GM10847 (cell line): ENCODE data around the gene CRHR1.

Experiments used
- POLR2A ChIP-seq: IDR thresholded peaks from 2 replicates; pipeline ENCODE4 v1.6.1; 2011; ENCODE audit not compliant: insufficient read length; ENCODE audit errors: extremely low read depth

CRHR1 gene

DNA sequence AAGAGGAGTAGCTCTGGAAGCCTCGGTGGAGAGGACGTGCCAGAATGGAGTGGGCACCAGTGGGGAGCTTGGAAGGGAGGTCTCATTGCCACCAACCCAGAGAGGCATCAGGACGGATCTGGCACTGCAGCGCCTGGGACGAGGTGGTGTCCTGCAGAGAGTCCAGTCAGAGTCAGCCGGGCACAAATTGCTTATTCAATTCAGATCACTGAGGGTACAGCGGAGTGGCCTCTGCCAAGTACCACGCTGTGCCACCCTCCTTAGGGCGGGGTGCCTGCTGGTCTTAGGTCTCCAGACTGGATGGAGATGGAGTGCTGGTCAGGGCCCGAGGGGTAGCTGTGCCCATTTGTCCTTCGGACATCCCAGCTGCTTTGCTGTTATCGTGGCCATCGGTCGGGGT is 41.7 kb downstream of the CRHR1 start:
- no peak for TF ChIP-seq POLR2A

DNA sequence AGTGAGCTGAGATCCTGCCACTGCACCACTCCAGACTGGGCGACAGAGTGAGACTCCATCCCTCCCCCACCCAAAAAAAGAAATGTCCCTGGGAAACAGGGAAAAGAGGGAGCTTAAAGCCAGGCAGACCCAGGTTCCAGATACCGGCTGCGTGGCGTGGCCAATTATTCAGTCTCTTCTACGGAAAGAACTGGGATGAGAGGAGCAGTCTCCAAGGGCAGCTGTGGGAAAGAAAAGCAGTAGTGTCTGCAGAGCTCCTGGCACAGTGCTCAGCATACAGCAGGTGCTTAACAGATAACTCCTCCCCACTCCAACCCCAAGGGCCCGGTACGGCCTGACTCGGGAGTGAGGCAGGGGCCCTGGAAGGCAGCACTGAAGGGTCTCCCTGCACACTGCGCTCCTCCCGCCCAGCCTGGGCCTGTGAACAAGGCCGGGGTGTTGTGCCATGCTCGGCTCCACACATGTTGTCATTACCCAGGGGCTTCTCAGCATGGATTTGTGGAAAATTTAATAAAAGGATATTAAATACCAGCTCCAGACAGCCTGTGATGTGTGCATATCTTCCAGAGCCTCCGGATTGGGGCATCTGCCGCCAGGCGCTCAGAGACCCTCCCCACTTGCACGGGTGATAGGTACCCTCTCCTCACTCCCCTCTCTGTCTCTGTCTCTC is 42.9 kb downstream of the CRHR1 start:
- no peak for TF ChIP-seq POLR2A

DNA sequence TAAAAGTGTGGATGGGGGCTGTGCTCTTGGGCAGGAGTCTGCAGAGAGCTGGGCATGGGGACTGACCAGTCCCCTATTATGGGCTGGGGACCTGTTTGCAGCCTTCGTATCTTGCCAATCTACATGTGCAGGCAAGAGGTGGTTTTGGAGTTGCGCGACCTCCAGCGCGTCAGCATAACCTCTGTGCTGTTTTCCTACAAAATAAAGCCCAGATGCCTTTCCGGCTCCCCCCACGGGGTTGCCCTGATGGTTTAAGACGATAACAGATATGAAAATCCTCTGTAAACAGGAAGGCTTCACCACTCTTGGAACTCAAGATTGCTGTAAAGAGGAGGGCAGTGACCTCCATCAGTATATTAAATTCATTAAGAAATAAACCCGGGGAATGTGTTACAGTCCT is 44.1 kb downstream of the CRHR1 start:
- no peak for TF ChIP-seq POLR2A

DNA sequence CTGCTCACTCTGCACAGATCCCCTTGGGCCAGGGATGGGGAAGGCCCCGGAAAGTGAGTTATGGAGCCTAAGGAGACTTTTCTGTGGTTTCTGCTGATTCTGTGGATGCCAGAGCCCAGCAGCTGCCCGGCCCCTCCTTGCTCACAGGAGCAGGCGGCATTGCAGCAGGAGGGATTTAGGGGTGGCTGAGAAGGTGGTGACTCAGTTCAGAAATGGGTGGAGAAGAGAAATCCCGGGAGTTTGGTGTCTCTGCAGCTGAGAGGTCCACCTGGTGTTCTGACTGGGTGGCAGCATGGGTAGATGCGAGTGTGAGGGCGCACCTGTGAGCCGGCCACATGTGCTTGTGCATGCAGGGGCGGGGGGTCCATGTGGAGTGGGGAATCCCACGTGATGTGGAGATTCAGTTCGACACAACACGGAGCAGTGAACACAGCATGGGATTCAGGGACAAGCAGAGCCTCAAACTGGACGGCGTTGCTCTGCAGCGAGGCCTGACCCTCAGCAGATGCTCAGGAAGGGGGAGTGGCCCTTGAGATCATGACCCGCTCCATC is 44.5 kb downstream of the CRHR1 start:
- TF ChIP-seq POLR2A: no peak

DNA sequence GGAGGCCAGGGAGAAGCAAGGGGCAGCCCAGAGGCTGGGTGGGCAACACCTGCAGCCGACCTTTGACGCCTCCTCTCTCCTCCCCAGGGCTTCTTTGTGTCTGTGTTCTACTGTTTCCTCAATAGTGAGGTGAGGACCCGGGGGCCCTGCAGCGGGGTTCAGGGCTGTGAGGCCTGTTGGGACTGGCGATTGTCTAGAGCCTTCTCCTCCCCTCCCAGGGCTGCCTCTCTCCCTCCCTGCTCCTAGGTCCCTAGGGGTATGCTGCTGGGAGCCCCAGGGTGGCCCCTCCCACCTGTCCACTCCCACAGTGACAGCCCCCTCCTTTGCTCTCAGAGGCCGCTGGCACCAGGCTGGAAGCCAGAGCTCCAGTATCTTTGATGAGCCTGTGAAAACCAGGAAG is 49.8 kb downstream of the CRHR1 start:
- TF ChIP-seq POLR2A: no peak

DNA sequence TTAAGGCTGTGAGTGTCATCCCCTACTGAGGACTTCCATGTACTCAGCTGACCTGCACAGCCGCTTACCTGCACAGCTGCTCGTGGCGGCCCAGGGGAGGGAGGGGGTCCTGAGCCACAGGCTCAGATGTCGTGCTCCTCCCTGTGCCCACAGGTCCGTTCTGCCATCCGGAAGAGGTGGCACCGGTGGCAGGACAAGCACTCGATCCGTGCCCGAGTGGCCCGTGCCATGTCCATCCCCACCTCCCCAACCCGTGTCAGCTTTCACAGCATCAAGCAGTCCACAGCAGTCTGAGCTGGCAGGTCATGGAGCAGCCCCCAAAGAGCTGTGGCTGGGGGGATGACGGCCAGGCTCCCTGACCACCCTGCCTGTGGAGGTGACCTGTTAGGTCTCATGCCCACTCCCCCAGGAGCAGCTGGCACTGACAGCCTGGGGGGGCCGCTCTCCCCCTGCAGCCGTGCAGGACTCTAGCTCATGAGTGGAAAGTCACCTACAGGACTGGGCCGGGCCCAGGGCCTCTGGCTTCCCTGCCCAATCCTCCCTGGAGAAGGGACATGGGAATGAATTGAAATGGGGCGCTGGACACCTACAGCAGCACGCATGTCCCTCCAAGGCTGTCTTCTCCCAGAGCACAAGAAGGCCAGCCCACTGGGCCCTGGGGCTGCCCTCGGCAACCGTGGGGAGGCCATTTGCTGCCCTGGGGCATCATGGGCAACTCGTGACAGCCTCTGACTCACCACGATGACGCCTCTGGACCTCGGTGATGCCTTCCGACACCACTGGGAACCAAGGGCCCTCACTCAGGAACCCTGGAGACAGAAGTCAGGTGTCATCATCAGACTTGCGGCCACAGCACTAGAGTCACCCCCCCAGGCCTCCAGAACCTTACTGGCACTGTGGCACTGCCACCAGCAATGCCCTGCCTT is 50.6 kb downstream of the CRHR1 start:
- no peak for TF ChIP-seq POLR2A

DNA sequence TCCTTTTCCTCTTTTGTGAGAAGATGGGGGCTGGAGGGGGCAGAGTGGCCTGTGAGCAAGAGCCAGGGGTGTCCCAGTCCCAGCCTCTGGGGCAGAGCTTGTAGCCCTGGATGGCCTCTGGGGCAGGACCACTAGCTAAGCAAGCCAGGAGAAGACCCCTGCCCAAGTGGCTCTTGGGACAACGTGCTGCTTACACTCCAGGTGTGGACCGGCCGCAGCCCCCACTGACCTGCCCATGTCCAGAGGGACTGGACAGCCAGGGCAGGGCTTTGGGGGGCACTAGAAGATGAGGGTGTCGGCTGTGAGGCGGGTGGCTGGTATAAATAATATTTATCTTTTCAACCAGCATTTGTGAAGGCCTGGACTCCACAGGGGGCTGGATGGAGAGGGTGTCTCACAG is 51.4 kb downstream of the CRHR1 start:
- no peak for TF ChIP-seq POLR2A

DNA sequence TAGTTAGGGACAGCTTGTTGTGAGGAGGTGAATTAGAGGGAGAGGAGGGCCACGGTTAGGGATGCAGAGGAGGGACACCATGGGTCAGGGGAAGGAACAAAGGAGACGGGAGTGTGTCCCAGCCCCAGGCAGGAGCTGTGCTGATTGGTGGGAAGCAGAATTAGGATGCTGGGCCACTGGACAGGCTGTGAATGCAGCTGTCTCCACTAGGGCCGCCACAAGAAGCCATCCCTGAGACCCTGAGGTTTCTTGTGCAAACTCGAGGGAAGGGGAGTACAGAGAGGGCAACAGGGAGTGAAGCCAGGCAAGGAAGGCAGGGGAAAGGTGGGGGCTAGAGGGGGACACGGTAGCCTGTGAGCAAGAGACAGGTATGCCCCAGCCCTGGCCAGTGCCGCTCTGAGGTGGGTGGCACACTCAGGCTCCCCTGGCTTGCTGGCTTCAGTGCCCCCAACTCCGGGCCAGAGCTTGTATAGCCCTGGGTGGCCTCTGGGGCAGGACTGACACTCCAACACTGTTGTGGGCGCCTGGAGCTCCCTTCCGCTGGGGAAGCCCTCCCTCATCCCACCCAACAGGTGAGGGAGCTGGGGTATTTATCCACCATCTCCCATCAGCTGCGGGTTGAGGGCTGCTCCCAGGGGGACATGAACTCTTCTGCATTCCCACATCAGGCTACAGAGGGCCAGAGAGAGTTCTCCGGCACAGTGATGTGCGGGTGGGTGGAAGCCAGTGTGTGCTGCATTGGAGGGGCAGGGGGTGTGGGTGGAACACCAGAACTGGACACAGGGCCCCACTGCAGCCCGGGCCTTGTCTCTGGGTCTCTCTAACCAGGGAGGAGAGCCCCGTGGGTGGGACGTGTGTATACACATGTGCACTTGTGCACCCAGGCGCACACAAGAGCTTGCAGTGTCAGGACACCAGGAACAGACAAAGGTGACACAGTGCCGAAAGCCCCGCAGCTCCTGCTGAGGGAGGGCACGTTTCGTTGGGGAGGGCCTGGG is 52.2 kb downstream of the CRHR1 start:
- no peak for TF ChIP-seq POLR2A

DNA sequence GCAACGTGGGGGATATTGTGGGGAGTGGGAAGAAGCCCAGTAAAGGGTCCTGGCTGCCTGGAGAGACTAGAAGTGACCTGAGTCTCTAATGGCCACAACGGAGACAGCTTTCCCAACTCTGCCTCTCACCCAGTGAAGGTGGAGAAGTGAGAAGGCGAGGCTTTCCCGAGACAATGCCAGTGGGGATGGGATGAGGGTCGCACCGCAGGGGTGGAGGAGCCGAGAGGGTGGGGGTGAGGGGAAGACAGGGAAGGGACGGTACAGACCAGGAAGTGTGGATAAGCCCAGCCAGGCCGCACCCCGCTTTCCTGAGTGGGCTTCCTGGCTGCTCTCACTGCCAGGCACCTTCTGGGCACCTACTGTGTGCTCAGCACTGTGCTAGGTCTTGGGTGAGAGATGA is 53.1 kb downstream of the CRHR1 start:
- TF ChIP-seq POLR2A: no peak

DNA sequence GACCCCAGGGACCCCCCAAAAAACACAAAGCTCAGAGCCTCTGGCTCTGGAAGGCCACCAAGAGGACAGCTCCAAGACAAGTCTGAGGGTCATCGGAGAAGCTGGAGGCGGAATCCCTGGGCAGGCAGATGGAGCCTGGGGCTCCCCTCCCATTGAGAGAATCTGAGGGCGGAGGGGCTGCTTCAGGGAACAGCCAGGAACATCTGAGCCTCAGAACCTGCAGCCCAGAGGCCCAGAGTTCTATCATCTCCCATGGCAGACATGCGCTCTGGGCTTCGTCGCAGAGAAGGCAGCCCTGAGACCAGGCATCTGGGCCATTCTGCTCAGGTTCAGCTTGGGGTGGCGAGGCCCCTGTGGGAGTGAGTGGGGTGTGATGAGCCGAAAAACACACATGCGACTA is 53.5 kb downstream of the CRHR1 start:
- TF ChIP-seq POLR2A: no peak

DNA sequence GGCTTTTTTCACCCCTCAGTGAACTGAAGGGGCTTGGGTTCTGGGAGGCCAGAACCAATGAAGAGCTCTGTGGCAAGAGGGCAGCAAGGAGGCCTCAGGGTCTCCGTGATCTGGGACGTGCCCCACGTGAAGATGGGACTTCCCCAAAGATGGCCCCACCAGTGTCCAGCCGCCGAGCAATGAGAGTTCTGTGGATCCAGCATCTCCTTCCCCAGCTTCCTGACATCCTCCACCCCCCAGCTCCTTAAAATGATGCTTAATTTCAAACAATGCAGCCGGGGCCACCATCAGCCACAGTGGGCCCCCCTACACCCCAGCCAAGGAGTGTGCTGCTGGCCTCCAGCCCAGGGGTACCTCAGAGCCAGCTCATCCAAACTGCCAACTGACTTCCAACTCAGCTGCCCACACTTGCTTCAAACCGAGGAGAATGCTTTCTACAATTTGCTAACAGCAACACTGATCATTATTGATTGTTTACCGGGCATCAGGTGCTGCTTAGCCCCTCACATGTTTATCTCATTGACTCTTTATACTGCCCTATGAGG is 54.7 kb downstream of the CRHR1 start:
- no peak for TF ChIP-seq POLR2A

DNA sequence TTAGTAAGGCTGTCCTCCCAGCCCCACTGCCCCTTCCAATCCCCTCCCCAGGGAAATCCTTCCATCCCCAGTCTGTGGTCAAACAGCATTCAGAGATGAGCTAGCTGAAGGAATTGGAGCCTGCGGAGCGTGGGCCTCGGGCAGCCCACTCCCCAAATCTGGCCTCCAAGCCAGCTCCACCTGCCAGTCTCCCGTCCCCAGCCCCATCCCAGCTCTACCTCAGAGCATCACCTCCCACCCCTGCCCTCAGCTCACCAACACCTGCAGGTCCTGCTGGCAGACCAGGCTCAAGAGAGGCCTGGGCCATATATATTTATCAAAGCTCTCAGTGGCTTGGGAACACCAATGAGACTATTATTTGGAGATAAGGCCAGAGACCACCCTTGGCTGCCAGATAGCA is 55.3 kb downstream of the CRHR1 start:
- no peak for TF ChIP-seq POLR2A

DNA sequence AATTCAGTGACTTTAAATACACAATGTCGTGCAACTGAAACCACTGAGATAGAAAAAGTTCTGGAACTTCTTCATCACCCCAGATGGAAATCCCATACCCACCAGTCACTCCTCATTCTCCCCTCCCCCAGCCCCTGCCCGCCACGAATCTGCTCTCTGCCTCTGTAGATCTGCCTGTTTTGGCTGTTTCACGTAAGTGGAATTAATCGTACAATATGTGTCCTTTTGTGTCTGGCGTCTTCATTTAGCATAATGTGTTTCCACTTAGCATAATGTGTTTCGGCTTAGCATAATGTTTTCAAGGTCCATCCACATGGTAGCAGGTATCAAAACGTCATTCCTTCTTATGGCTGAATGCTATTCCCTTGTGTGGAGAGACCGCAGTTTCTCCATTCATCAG is 57.1 kb downstream of the CRHR1 start:
- no peak for TF ChIP-seq POLR2A

DNA sequence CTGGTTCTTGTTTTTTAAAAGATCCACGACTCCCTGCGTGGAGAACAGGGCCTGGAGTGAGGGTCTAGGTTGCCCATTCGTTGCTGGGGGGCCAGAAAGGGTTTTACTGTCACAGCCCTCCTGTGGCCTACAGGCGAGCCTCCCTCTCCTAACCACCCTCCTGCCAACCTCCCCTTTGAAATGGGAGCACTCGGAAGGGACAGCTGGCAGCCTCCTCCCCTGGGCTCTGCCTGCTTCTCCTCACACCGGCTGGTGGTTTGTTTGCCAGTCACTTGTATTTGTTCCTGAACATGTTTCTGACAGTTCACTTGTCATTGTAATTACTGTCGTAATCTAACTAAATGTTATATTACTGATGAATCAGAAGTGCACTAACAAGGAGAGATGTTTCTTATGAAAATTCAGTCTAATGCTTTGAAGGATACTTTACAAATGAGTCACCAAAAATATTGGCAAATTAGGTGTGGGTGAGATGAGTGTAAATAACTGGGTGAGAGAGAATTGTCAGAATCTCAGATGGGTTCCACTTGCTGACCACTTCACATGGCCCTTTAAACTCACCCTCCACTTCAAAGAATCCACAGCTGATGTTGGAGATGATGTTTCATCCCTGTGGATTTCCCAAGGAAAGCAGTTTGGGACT is 57.9 kb downstream of the CRHR1 start:
- no peak for TF ChIP-seq POLR2A
